Ramos (cell line): ENCODE data around the gene MED25.

ENCODE experiments used
- in situ Hi-C: fragments of 300-500 bp; cut with MboI; formaldehyde crosslinking; loops from one replicate; pipeline ENCODE4 v1.14.3; 2022; ENCODE audit warnings: low sequenced_read_pairs; ENCODE audit not compliant: unreplicated experiment

The MED25 gene

GRCh38 chr19:49855676-49856573, 37.8 kb downstream of the MED25 start:
- in situ Hi-C loops = no loop called here

DNA sequence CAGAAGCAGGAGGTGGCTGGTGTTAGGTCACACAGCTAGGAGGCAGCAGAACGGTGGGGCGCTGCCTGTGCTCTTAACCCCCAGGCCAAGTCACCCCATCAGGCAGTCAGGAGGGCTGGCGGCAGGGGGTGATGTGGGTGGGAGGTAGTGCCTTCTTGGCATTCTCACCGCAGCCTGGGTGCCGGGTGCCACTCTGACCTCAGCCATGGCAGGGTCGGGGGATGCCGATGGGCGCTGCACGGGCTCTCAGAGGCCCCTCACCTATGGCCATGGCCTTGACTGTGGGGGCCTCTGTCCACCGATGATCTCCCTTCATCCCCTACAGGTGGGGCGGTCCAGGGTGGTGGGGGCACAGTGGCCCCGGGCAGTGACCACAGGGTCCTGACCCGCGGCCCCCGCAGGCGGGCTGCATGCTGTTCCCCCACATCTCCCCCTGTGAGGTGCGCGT, 38.5 kb downstream of the MED25 start:
- in situ Hi-C loops = no loop called here

DNA sequence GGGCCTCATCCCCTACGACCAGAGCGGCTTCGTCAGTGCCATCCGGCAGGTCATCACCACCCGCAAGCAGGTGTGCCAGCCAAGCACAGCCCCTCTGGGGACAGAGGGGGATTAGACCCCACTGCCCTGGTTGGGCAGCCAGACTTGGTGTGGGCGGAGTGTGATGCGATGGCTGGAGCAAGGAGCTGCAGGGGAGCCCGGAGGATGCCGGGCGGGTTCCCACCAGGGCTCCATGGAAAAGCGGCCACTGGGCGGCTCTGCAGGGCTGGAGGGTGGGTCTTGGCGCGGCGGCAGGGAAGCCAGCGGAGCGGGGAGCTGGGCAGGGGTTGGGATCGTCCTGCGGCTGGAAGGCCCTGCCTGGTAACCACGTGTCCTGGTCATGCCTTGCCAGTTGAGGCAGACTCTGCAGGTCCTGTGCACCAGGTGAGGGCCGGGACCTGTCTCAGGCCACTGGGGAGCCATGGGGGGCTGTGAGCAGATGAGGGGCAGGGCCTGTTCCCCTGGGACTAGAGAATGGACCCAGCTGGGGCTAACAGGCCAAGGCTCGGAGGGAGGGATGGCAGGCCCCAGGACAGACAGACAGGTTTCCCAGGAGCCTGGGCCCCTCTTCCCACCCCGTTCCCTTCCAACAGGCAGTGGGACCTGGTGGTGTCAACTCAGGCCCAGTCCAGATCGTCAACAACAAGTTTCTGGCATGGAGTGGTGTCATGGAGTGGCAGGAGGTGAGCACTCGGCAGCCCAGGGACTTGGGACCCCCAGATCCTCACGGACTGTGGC, 39.2 kb downstream of the MED25 start:
- in situ Hi-C loops = no loop called here

DNA sequence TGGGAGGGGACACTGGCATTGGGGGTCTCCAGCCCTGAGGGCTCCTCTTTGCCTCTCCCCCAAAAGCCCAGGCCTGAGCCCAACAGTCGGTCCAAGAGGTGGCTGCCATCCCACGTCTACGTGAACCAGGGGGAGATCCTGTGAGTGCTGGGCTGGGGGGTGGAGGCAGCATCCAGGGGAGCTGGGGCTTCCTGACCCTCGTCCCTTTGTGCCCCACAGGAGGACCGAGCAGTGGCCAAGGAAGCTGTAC, 39.7 kb downstream of the MED25 start:
- in situ Hi-C loops = no loop called here

- in situ Hi-C loops = no loop called here
These were observed 40.2 kb downstream of the MED25 start for GRCh38 chr19:49858088-49858985.

- in situ Hi-C loops = no loop called here
These were observed 41.7 kb downstream of the MED25 start for GRCh38 chr19:49859682-49860335.

- in situ Hi-C loops = no loop called here
These were observed 42.4 kb downstream of the MED25 start for GRCh38 chr19:49860336-49861102.

GRCh38 chr19:49861107-49861506, 43.0 kb downstream of the MED25 start:
- in situ Hi-C loops = no loop called here

- in situ Hi-C loops = no loop called here
These were observed 43.7 kb downstream of the MED25 start for GRCh38 chr19:49861541-49862378.

GRCh38 chr19:49862391-49863253, 44.5 kb downstream of the MED25 start:
- in situ Hi-C loops = no loop called here

DNA sequence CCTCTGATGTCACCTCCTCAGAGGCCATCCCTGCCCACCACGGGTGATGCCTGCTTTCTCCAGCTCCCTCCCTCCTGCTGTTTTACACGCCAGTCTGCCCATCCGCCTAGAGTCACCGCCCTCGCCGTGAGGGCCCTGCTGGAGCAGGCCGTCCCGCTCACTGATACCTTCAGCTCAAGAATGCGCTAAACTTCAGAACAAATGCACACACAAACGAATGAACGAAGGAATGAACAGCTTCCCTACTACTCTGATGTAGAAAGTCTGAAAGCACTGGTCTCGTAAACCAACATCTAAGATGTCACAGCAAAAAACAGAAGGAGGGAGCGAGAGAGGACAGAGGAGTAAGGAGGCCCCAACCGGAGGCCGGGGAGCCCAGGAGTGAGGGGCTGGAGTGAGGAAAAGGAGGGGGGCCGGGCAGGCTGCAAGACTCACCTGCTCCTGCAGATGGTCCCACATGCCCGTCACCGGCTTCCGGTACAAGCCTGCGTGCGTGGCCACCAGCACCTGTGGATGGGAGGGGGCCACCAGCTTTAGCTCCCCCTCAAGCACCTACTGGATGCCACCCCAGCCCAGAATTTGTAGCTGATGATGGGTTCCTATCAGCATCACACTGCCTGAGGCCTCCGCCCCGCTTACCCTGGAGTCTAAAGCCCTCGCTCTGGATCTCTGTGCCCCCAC, 45.3 kb downstream of the MED25 start:
- in situ Hi-C loops = no loop called here

DNA sequence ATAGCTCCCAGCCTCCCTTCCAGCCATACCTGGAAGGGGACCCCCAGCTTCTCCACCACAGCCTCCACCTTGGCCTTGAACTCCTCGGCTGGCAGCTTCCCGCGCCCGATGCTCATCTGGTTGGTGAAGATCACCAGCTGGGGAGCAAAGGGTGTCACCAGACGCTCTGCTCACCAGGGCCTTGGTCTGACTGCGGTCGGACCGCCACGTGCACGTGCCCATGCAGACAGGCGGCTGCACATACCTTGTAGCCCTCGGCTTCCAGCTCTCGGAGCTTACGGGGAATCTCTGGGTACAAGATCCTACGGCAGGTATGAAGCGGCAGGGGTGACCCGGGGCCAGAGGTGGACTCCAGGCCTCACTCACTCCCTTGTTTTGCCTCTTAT, 45.8 kb downstream of the MED25 start:
- in situ Hi-C loops = no loop called here

GRCh38 chr19:49864890-49865289, 46.8 kb downstream of the MED25 start:
- in situ Hi-C loops = no loop called here

DNA sequence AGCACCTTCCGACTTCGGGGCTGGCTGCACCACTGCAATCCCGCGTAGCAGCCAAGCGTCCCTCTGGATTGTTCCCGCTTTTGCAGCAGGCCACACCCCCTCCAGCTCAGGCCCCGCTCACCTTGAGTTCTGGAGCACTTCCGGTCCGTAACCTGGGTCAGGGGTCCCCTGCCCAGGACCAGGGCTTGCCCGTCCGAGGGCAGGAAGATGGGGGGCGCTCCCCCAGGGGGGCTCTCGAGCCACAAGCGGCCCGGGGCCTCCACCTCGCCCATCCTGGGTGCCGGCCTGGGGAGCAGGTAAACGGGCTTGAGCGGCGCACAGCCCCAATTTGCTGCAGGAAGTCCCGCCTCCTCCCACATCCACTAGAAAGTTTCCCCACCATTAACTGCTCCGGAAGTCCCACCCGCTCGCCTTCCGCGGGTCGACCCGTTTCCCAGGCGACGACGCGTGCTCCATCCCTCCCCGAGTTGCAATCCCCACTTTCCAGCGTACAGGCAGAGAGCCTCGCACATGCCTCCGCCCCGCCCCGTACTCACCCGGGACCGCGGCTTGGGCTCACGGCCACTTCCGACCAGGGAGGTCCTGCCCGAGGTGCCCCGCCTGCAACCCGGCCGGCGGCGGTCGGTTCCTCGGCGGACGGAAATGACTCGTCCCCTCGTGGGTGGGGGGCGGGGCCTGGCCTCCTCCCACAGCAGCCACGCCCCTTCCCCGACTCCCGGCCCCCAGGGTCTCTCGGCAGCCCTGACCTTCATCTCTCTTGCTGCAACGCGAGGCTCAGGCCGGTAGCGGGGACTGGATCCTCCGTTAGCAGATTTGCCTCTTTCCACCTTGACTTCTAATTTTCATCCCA, 49.1 kb downstream of the MED25 start, which contains the start of gene PNKP:
Gene PNKP, minus strand, starts transcription at position 644 of the 850 bp plus-strand sequence. Its CDS starts 372 bp downstream, at position 272.
- in situ Hi-C loops = no loop called here

DNA sequence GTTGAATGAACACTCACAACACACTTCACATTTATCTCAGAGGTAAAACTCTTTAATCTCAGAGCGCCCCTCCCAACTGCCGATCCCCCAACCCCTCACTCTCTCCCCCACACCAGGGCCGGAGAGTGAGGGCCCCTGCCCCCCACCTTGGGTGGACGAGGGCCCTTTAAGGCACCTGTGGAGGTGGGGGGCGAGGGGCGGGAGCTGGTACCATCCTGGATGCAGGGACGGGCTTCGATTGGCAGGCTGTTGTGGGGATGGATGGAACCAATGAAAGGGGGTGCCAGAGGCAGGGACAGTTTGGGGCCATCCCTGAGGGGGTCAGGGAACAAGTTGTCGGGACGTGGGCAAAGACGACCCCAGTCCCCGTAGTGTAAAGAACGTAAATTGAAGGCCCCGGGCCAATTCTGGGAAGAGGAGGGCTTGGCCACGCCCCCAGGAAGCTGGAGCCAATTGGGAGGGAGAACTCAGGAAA, 51.0 kb downstream of the MED25 start:
- in situ Hi-C loops = no loop called here
